Suppressor macrophage treated with lipopolysaccharide for 1 hour (primary cell): ENCODE results near the gene HOXB9.

ENCODE experiments used
- DNase-seq, 3 donors: peaks; one replicate each; pipeline ENCODE4 v3.0.0-alpha.2; 2020 to 2022

Gene HOXB9

GRCh38 chr17:48596000-48596734 is 30.0 kb downstream of the HOXB9 start:
- DNase-seq = no peak

- no peak for DNase-seq
Measured at GRCh38 chr17:48595278-48595999, 30.7 kb downstream of the HOXB9 start.

- DNase-seq = no peak
Measured at GRCh38 chr17:48594538-48595277, 31.4 kb downstream of the HOXB9 start.

DNA sequence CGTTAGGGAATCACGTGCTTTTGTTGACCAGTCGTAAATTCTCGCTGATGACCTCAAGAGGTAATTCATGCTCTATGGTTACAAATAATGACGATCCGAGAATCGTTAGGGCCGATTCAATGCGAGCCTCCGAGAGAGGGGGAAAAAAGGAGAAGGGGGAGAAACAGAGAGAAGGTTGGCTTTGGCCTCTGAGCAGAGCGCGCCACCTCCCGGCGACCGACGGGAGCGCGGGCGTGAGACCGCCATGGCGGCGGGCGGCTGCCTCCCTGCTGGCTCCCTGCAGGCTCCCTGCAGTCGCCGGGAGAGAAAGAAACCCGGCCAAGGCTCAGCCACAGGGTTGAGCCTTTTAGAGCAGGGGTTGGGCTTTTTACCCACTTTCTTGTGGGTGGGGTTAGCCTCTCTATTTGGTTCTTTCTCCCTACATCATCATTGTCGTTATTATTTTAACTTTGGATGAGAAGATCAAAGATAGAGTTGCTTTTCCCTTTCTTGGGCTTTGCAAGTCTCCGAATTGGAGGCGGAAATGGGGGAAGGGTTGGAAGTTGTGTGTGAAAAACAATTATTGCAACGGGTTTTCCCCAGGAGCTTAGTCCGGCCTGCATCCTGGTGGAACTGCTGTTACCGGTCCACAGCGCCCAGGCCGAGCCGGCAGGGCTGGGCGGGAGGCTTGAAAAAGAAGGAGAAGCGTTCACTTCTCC is 32.2 kb downstream of the HOXB9 start:
- DNase-seq = peak; percentile 78 to 90 (median 82)

DNA sequence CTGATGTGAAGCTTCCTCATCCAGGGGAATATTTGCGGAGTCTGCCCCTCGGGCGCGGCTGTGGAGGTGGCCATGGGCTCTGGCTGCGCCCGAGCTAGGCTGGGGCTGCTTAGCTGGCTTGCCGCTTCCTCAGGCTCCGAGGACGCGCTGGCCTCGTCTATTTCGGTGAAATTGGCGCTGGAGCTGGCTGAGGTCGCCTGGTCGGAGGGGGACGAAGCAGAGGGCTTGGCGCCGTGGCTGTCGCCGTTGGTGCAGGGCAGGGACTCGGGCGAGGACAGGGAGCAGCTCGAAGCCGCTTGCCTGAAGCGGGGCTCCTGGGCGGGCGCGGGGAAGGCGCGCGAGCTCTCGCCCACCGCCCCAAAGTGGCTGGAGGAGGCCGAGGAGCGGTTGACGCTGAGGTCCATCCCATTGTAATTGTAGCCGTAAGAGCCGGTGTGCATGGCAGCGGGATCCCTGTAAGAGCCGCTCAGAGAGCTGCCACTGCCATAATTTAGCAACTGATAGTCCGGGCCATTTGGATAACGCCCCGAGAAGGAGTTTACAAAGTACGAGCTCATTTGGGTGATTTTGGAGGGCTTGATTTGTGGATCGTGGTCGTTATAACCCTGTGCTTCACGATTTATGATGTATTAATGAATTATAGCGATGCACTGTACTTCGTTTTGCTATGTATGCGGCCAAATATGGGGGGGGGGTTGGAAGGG is 32.9 kb downstream of the HOXB9 start, which contains the start of gene HOXB5:
Gene HOXB5, minus strand, starts transcription at position 654 of the 704 bp plus-strand sequence. Its CDS starts 97 bp downstream, at position 557.
- peak in 1 of 3 donors; percentile 58 for DNase-seq

- no peak for DNase-seq
Measured at GRCh38 chr17:48592577-48592976, 33.6 kb downstream of the HOXB9 start.

DNA sequence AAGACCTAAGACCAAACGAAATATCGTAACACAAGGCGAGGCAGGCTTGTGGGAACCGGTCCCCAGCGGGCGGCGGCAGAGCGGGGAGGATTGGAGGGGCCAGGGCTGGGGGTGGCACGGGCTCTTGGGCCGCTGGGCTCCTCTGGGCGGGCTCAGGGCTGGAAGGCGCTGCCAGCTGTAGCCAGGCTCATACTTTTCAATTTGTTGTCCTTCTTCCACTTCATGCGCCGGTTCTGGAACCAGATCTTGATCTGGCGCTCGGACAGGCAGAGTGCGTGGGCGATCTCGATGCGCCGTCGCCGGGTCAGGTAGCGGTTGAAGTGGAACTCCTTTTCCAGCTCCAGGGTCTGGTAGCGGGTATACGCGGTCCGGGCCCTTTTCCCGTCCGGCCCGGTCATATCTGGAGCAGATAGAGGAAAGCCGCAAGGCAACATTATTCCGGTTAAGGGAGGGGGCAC is 34.1 kb downstream of the HOXB9 start:
- DNase-seq = no peak

DNA sequence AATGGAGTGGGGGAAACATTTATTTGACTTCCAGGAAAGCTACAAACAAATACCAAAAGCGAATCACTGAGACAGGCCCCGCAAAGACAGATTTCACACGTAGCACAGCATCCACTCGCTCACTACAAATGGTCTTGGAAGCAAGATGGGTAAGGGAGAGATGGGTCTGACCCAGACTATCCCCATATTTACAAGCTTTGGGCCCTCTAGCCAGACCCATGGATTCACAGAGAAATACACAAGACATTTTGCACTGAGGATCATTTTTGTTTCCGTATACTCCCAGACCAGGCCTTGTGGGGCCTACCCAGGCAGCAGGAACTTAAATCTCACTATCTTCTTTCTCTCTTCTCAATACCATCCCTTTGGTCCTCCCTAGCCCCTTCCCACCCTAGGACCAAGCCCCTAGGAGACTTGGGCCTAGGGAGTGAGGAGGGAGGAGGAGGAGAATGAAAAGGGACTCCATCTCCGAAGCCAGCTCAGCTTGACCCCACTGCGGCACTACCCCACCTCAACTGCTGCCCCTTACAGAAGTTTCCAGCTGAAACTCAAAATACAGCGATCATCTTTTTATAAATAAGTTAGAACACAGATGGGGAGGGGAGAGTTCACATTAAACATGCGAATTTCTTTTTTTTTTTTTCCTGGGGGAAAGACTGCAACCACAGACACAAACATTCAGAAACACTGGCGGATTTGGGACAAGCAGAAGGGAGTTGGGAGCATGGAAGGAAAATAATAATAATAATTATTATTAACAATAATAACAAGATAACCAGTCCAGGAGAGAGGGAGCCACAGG is 34.7 kb downstream of the HOXB9 start:
- DNase-seq = no peak

DNA sequence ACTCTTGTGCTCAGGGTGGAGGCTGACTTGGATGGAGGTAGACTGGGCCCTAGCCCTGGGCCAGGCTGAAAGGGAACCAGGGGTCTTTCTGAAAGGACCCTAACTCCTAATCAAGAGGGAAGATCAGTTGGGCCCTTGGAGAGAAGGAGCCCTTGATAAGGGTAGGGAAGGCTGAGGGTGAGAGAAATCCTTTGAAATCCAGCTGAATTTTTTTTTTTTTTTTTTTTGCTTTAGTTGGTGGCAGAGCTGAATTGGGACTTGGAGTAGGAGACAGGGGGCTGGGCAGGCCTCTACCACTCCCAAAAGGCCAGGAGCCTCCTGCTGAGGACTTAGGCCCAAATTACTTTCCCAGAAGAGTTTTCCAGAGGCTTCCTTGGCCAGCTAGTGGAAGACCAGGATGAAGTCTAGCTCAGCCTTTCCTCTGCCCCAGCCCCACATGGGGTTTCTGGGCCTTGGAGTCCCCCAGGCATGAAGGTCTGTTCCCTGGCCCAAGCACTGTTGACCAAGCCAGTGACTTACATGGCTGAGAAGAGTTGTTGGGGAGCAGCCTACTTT is 35.5 kb downstream of the HOXB9 start:
- no peak for DNase-seq

GRCh38 chr17:48589831-48590606 is 36.1 kb downstream of the HOXB9 start, which contains the start of gene HOXB3:
Gene HOXB3 (minus strand): TSS chr17:48590241. CDS start chr17:48552474, 37,767 bp downstream.
- no peak for DNase-seq

GRCh38 chr17:48589060-48589830 is 36.9 kb downstream of the HOXB9 start:
- DNase-seq = no peak

GRCh38 chr17:48588528-48588927 is 37.6 kb downstream of the HOXB9 start:
- no peak for DNase-seq

DNA sequence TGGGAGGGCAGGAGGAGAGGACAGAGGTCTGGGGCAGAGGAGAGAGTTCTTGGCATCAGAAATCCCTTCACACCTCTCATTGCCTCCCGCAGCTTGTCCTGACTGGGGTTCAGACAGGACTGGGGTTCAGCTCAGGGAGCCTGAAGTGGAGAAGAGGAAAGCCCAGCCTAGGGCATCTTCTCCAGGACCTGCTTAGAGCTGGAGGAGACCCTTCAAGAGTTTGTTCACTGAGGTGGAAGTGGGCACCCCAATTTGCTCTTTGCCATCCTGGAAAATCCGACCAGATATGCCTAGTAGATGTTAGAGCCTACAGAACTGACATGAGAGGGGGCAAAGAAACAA is 38.1 kb downstream of the HOXB9 start:
- no peak for DNase-seq

- peak in 1 of 3 donors; percentile 41 for DNase-seq
Measured at GRCh38 chr17:48587276-48588073, 38.7 kb downstream of the HOXB9 start.

- peak in 2 of 3 donors; percentile 53 to 55 for DNase-seq
Measured at GRCh38 chr17:48586355-48587258, 39.6 kb downstream of the HOXB9 start.

DNA sequence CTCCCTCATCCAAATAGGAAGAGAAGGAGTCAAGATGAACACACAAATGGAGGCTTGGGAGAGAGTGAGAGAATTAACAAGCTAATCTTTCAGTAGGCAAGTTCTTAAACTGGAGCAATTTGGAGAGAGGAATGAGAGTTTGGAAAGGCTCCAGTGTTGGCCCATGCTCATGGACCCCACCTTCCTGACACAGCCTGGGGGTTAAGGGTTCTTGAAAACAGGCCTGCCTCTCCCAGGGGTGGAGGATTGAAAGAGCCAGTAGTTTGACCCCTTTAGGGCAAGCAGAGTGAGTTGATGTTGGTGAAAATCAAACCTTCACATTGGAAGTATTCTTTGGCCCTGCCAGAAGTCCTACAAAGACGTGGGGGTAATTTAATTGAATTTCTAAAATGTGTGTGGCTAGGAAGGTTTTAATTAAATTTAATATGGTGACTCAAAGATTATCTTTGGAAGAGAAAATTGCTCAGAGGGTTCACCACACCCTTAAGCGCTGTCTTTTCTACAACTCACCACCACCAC is 41.9 kb downstream of the HOXB9 start:
- no peak for DNase-seq

DNA sequence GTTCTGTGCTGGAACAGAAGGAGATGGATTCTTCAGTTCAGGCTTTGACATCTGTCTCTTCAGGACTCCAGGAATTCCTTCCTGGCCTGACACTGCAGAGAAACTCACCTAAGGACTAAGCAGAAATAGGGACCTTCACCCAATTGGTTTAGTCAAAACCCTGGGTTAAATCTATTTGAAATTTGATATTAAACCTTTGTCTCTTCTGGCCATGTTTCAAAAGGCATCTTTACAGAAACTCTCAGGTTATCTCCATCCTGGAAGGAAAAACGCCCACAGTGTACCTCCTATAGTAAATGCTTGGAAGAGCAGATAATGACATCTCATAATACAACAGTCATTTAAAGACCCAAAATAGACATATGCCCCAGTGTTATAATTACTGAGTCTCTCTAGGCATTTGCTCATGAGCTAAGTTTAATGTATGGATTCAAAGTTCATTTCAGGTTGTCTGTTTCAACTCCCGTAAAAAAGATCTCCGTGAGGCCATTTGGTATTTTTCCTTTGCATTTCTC is 42.4 kb downstream of the HOXB9 start:
- no peak for DNase-seq
